ENCODE measurements around the gene EXOC4. TPM values are rescaled to one million over a fixed set of nuclear protein-coding genes. Genes with fewer than 3 reads are reported as not detected.

EXOC4 gene
- total RNA-seq, 1 experiment from 2014 or later: 71.0 TPM

DNA sequence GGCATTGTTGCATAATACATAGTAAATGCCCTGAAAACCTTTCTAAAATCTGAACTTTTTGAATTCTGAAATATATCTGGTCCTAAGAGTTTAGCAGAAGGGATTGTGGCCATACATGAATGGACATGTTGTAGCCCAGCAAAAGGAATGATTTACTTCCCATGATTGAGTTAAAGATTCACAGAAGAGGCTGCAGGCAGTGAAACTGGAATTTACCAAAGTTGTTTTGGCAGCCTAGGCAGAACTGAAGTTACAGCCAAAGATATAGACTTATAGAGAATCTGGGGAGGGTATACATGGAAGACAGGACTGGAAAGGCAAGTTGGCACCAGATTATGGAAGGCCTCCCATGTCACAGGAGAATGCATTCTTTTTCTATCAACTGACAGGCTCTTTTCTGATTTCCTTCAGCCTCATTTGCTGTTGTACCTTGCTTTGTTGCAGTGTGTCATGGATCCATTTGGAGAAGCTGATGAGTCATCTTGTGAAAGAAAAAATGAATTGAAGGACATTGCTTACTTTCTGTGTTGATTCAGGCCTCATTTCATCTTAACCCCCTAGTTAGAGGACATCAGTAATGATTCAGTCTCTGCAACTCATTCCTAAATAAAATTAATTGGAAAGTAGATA lies 518.1 kb downstream of the EXOC4 start:
- Histone ChIP-seq H3K27me3 (ENCODE audit: control insufficient read depth, insufficient read depth, low read length) (no peaks in the 10 kb centered on the region), H3K9me3 (ENCODE audit: control insufficient read depth, insufficient read depth, low read depth, low read length) (no peaks in the 10 kb centered on the region), H3K4me1 (ENCODE audit: control insufficient read depth, insufficient read depth, low read length) (no peaks in the 10 kb centered on the region), H3K36me3 (ENCODE audit: control insufficient read depth, insufficient read depth, low read length) (no peaks in the 10 kb centered on the region), H3K4me3 (ENCODE audit: low read depth in 2 of 2, low read length in 2 of 2) (no peak overlapping the region), H3K27ac (ENCODE audit: low read length) (no peak overlapping the region)
- in situ Hi-C loops (cut with HindIII; ENCODE audit: low pct_unique_long_range_greater_than_20kb, low sequenced_read_pairs): no loop called here
- intact Hi-C loops (cut with micrococcal nuclease; ENCODE audit: unreplicated experiment): no loop called here
- no peak for DNase-seq (ENCODE audit: low read depth, low spot score)
- ChIA-PET POLR2A (no interaction called here), CTCF (no interaction called here)
- ATAC-seq: no peak
- TF ChIP-seq TCF7L2 (IDR thresholded peaks at IDR 0.05; ENCODE audit: low read depth, low read length) (no peak), SIN3A (IDR thresholded peaks at IDR 0.05; ENCODE audit: borderline replicate concordance, insufficient read depth, low read depth, low read length) (no peak)
- TF ChIP-seq, protein P1, sequence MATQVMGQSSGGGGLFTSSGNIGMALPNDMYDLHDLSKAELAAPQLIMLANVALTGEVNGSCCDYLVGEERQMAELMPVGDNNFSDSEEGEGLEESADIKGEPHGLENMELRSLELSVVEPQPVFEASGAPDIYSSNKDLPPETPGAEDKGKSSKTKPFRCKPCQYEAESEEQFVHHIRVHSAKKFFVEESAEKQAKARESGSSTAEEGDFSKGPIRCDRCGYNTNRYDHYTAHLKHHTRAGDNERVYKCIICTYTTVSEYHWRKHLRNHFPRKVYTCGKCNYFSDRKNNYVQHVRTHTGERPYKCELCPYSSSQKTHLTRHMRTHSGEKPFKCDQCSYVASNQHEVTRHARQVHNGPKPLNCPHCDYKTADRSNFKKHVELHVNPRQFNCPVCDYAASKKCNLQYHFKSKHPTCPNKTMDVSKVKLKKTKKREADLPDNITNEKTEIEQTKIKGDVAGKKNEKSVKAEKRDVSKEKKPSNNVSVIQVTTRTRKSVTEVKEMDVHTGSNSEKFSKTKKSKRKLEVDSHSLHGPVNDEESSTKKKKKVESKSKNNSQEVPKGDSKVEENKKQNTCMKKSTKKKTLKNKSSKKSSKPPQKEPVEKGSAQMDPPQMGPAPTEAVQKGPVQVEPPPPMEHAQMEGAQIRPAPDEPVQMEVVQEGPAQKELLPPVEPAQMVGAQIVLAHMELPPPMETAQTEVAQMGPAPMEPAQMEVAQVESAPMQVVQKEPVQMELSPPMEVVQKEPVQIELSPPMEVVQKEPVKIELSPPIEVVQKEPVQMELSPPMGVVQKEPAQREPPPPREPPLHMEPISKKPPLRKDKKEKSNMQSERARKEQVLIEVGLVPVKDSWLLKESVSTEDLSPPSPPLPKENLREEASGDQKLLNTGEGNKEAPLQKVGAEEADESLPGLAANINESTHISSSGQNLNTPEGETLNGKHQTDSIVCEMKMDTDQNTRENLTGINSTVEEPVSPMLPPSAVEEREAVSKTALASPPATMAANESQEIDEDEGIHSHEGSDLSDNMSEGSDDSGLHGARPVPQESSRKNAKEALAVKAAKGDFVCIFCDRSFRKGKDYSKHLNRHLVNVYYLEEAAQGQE (IDR thresholded peaks at IDR 0.05; ENCODE audit: insufficient read depth in 1 of 2, low read depth in 2 of 2, low read length in 1 of 2): no peak
- TF ChIP-seq, protein P2, sequence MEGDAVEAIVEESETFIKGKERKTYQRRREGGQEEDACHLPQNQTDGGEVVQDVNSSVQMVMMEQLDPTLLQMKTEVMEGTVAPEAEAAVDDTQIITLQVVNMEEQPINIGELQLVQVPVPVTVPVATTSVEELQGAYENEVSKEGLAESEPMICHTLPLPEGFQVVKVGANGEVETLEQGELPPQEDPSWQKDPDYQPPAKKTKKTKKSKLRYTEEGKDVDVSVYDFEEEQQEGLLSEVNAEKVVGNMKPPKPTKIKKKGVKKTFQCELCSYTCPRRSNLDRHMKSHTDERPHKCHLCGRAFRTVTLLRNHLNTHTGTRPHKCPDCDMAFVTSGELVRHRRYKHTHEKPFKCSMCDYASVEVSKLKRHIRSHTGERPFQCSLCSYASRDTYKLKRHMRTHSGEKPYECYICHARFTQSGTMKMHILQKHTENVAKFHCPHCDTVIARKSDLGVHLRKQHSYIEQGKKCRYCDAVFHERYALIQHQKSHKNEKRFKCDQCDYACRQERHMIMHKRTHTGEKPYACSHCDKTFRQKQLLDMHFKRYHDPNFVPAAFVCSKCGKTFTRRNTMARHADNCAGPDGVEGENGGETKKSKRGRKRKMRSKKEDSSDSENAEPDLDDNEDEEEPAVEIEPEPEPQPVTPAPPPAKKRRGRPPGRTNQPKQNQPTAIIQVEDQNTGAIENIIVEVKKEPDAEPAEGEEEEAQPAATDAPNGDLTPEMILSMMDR (IDR thresholded peaks at IDR 0.05): no peak
- BruUV-seq (replicated peaks): no TSS peak

DNA sequence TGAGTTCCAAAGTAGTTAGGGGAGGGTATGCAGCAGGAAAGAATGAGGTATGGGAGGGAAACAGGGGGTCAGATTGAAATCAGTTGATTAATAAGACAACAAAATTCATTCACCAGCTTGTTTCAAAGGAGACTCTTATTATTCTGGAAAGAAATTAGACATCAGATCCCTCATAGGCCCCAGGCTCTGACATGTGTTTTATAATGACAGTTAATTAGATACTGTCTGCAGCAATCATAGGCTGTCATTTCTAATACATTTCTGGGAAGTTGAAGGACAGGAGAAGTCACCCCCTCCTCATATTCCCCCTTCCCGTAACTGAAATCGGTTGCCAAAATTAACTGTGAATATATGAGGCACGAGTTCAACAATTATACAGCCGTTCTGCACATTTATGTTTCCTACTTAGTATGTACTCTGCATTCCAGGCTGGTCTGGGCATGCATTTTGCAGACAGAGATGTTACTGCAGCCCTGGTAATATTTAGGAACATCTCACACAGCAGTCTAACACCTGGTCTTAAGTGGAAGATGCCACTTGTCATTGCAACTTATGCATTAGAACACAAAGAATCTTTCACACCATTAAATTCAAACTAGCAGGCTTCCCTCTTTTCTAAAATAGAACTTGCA lies 519.0 kb downstream of the EXOC4 start:
- BruUV-seq (replicated peaks): no TSS peak
- TF ChIP-seq, protein P1 (IDR thresholded peaks at IDR 0.05; ENCODE audit: insufficient read depth in 1 of 2, low read depth in 2 of 2, low read length in 1 of 2): no peak
- no peak for TF ChIP-seq SIN3A (IDR thresholded peaks at IDR 0.05; ENCODE audit: borderline replicate concordance, insufficient read depth, low read depth, low read length)
- CTCF ChIA-PET: no interaction called here
- in situ Hi-C loops (cut with HindIII; ENCODE audit: low pct_unique_long_range_greater_than_20kb, low sequenced_read_pairs) (no loop called here), intact Hi-C loops (cut with micrococcal nuclease; ENCODE audit: unreplicated experiment) (no loop called here)
- Histone ChIP-seq H3K27ac (ENCODE audit: low read length) (no peak overlapping the region), H3K4me3 (ENCODE audit: low read depth in 2 of 2, low read length in 2 of 2) (no peak overlapping the region), H3K4me1 (ENCODE audit: control insufficient read depth, insufficient read depth, low read length) (no peaks in the 10 kb centered on the region), H3K27me3 (ENCODE audit: control insufficient read depth, insufficient read depth, low read length) (no peaks in the 10 kb centered on the region), H3K9me3 (ENCODE audit: control insufficient read depth, insufficient read depth, low read depth, low read length) (no peaks in the 10 kb centered on the region), H3K36me3 (ENCODE audit: control insufficient read depth, insufficient read depth, low read length) (no peaks in the 10 kb centered on the region)
- no peak for DNase-seq (ENCODE audit: low read depth, low spot score)
- ATAC-seq: no peak
- POLR2A ChIA-PET: no interaction called here

Measured in Panc1 (cell line).